Measurements from ENCODE around the gene CENPN.

GRCh38 chr16:81000873-81001272 lies 6.1 kb upstream of the CENPN start:
- no peak for TF ChIP-seq PATZ1 (CRISPR knock-in tag; IDR thresholded peaks at IDR 0.05; ENCODE audit: borderline replicate concordance)
- TF ChIP-seq ZFP3 (CRISPR knock-in tag; IDR thresholded peaks at IDR 0.05), result no peak
- TF ChIP-seq PPARA (CRISPR knock-in tag; IDR thresholded peaks at IDR 0.05; ENCODE audit: borderline replicate concordance), result no peak
- TF ChIP-seq ZC3H10 (CRISPR knock-in tag; IDR thresholded peaks at IDR 0.05), result no peak
- no peak for TF ChIP-seq RARB (CRISPR knock-in tag; IDR thresholded peaks at IDR 0.05)
- no peak for TF ChIP-seq SNAI2 (CRISPR knock-in tag; IDR thresholded peaks at IDR 0.05)
- no peak for TF ChIP-seq ZNF70 (CRISPR knock-in tag; IDR thresholded peaks at IDR 0.05)
- TF ChIP-seq ZNF8 (CRISPR knock-in tag; IDR thresholded peaks at IDR 0.05), result no peak
- no peak for TF ChIP-seq TOX (CRISPR knock-in tag; IDR thresholded peaks at IDR 0.05; ENCODE audit: borderline replicate concordance)
